H9 (cell line): Measurements from ENCODE around the gene HOXC10. TPM values are rescaled to one million over a fixed set of nuclear protein-coding genes. Genes with fewer than 3 reads are reported as not detected.

Source experiments
- DNase-seq: peaks from one replicate; pipeline ENCODE4 v3.0.0-alpha.2; 2017
- H2AFZ ChIP-seq: one replicate; pipeline ENCODE4 v1.6.1; 2013; ENCODE audit warnings: mild to moderate bottlenecking, low read length, control low read depth, moderate library complexity
- H2AK5ac ChIP-seq: 2 replicates; pipeline ENCODE4 v1.6.1; 2013; ENCODE audit warnings: low read length, control low read depth, mixed read lengths; ENCODE audit not compliant: insufficient read length
- H2BK120ac ChIP-seq: one replicate; pipeline ENCODE4 v1.6.1; 2013; ENCODE audit warnings: low read depth, mild to moderate bottlenecking, low read length, control low read depth, inconsistent platforms; ENCODE audit not compliant: poor library complexity, severe bottlenecking
- H2BK12ac ChIP-seq: 2 replicates; pipeline ENCODE4 v1.6.1; 2013; ENCODE audit warnings: low read length, control low read depth, mixed read lengths, low read depth; ENCODE audit not compliant: insufficient read length
- H2BK15ac ChIP-seq: 2 replicates; pipeline ENCODE4 v1.6.1; 2013; ENCODE audit warnings: low read depth, low read length, control low read depth
- H2BK20ac ChIP-seq: one replicate; pipeline ENCODE4 v1.6.1; 2013; ENCODE audit warnings: low read depth, mild to moderate bottlenecking, low read length, control low read depth, inconsistent platforms; ENCODE audit not compliant: poor library complexity, severe bottlenecking
- H2BK5ac ChIP-seq: 2 replicates; pipeline ENCODE4 v1.6.1; 2013; ENCODE audit warnings: low read length, control low read depth, mixed read lengths; ENCODE audit not compliant: insufficient read length
- H3K14ac ChIP-seq: 2 replicates; pipeline ENCODE4 v1.6.1; 2013; ENCODE audit warnings: low read length, control low read depth; ENCODE audit not compliant: insufficient read depth
- H3K18ac ChIP-seq: 2 replicates; pipeline ENCODE4 v1.6.1; 2013; ENCODE audit warnings: low read depth, mild to moderate bottlenecking, mixed read lengths, low read length, control low read depth; ENCODE audit not compliant: insufficient read length
- H3K23ac ChIP-seq: 2 replicates; pipeline ENCODE4 v1.6.1; 2013; ENCODE audit warnings: low read length, control low read depth, mixed read lengths, low read depth; ENCODE audit not compliant: insufficient read length
- H3K23me2 ChIP-seq: 2 replicates; pipeline ENCODE4 v1.6.1; 2013; ENCODE audit warnings: low read depth, mild to moderate bottlenecking, mixed read lengths, low read length, control low read depth; ENCODE audit not compliant: insufficient read length, poor library complexity, severe bottlenecking
- H3K27ac ChIP-seq: 2 replicates; pipeline ENCODE4 v1.5.1; 2013; ENCODE audit warnings: low read length, control low read depth, mixed read lengths, low read depth; ENCODE audit not compliant: insufficient read length
- H3K27me3 ChIP-seq: 2 replicates; pipeline ENCODE4 v1.6.1; 2013; ENCODE audit warnings: low read length, control low read depth, inconsistent platforms; ENCODE audit not compliant: insufficient read depth
- H3K4ac ChIP-seq: 2 replicates; pipeline ENCODE4 v1.6.1; 2013; ENCODE audit warnings: low read depth, mild to moderate bottlenecking, control low read depth, inconsistent platforms, low read length, moderate library complexity
- H3K4me1 ChIP-seq: 2 replicates; pipeline ENCODE4 v1.6.1; 2013; ENCODE audit warnings: low read length, control low read depth, inconsistent platforms; ENCODE audit not compliant: insufficient read depth
- H3K4me2 ChIP-seq: 2 replicates; pipeline ENCODE4 v1.6.1; 2013; ENCODE audit warnings: low read length, control low read depth, mixed read lengths; ENCODE audit not compliant: insufficient read length, insufficient read depth
- H3K56ac ChIP-seq: 2 replicates; pipeline ENCODE4 v1.6.1; 2013; ENCODE audit warnings: low read depth, mild to moderate bottlenecking, mixed read lengths, low read length, control low read depth; ENCODE audit not compliant: insufficient read length
- H3K79me1 ChIP-seq: 2 replicates; pipeline ENCODE4 v1.6.1; 2013; ENCODE audit warnings: low read depth, mild to moderate bottlenecking, moderate library complexity, low read length, control low read depth, inconsistent platforms; ENCODE audit not compliant: insufficient read depth, poor library complexity, severe bottlenecking
- H3K79me2 ChIP-seq: 2 replicates; pipeline ENCODE4 v1.6.1; 2013; ENCODE audit warnings: low read length, control low read depth, inconsistent platforms; ENCODE audit not compliant: insufficient read depth
- H3K9ac ChIP-seq: 2 replicates; pipeline ENCODE4 v1.6.1; 2013; ENCODE audit warnings: low read length, control low read depth, mixed read lengths; ENCODE audit not compliant: insufficient read length; ENCODE audit errors: extremely low read depth
- H3K9me3 ChIP-seq: one replicate; pipeline ENCODE4 v1.6.1; 2013; ENCODE audit warnings: low read depth, low read length, inconsistent platforms; ENCODE audit not compliant: control insufficient read depth
- H3T11ph ChIP-seq: one replicate; pipeline ENCODE4 v1.6.1; 2013; ENCODE audit warnings: mild to moderate bottlenecking, low read length, control low read depth, inconsistent platforms
- H4K20me1 ChIP-seq: one replicate; pipeline ENCODE4 v1.6.1; 2013; ENCODE audit not compliant: control insufficient read depth, insufficient read length, insufficient read depth
- H4K5ac ChIP-seq: 2 replicates; pipeline ENCODE4 v1.6.1; 2013; ENCODE audit warnings: low read depth, mild to moderate bottlenecking, mixed read lengths, low read length, control low read depth; ENCODE audit not compliant: insufficient read length
- H4K8ac ChIP-seq: replicated peaks from 2 replicates; pipeline ENCODE4 v1.6.1; 2013; ENCODE audit warnings: low read length, control low read depth, mixed read lengths, low read depth; ENCODE audit not compliant: insufficient read length
- H4K91ac ChIP-seq: 2 replicates; pipeline ENCODE4 v1.6.1; 2013; ENCODE audit warnings: low read depth, mild to moderate bottlenecking, moderate library complexity, mixed read lengths, low read length, control low read depth; ENCODE audit not compliant: insufficient read length
- H3K27ac Mint-ChIP-seq, 3 experiments: 2 replicates in 2 of 3; 3 replicates in 1 of 3; pipeline ENCODE4 v1.8.0; 2020 to 2021; ENCODE audit warnings: mixed read lengths in 3 of 3, mild to moderate bottlenecking in 1 of 3, moderate library complexity in 1 of 3
- H3K27me3 Mint-ChIP-seq: 2 replicates; pipeline ENCODE4 v1.8.0; 2021; ENCODE audit warnings: low read depth, mild to moderate bottlenecking, moderate library complexity, mixed read lengths
- H3K36me3 Mint-ChIP-seq, 3 experiments: 2 replicates in 2 of 3; 3 replicates in 1 of 3; pipeline ENCODE4 v1.8.0; 2020 to 2021; ENCODE audit warnings: low read depth in 3 of 3, mixed read lengths in 3 of 3; ENCODE audit not compliant: insufficient read depth in 1 of 3
- H3K4me1 Mint-ChIP-seq, 2 experiments: 2 replicates each; pipeline ENCODE4 v1.8.0; 2020; ENCODE audit warnings: mixed read lengths in 2 of 2
- H3K4me3 Mint-ChIP-seq, 2 experiments: 2 replicates in 1 of 2; 3 replicates in 1 of 2; pipeline ENCODE4 v1.8.0; 2020 to 2021; ENCODE audit warnings: mild to moderate bottlenecking in 2 of 2, mixed read lengths in 2 of 2, moderate library complexity in 1 of 2
- H3K9me3 Mint-ChIP-seq, 2 experiments: 2 replicates in 1 of 2; 3 replicates in 1 of 2; pipeline ENCODE4 v1.8.0; 2020; ENCODE audit warnings: mild to moderate bottlenecking in 2 of 2, mixed read lengths in 2 of 2, moderate library complexity in 1 of 2
- CTCF ChIP-seq: fragments of 200-600 bp; sonication (generic); conservative IDR thresholded peaks from 3 replicates; pipeline ENCODE4 v1.8.0; 2021; ENCODE audit warnings: antibody characterized with exemption, mild to moderate bottlenecking
- WGBS: extraction: QIAGEN DNeasy Blood & Tissue Kit; methylation state at CpG from one replicate; pipeline ENCODE4 v1.1.7; 2013; ENCODE audit warnings: missing lambda C conversion rate, low lambda C conversion rate, mixed read lengths; ENCODE audit not compliant: insufficient read length; ENCODE audit errors: extremely low coverage; 5-methylcytosine and 5-hydroxymethylcytosine counted together
- total RNA-seq: library from RNA; stranded (reverse); gene quantifications from 2 replicates; pipeline ENCODE4 v1.2.1, GENCODE V29; 2021

HOXC10 gene
- total RNA-seq, 1 experiment from 2014 or later = not detected

DNA sequence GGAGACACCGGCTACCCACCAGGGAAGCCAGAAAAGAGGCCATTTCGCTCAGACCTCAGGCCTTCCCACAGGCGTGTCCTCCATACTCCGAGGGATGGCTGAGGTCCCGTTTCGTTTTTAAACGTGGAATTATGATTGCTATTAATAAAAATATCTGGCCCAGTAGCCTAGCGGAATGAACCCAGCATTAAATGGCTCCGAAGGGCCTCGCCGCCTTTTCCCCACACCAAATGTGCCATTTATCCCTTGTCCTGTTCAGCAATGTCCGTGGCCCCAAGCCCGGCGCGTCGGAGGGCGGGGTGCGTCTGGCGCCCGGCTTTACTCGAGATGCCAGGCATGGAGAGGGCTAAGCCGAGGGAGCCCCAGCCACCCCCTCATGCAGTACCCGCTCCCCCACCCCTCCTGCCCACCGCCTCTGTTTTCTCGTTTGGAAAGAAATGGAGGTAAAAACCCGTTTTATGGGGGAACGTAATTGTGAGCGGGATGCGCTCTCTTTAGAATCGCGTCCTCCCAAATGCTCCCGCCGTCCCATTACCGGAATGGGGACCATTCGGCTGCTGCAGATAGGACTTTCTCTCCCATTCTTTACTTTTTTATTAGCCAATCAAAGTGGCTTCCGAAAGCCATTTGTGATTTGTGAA lies 29.6 kb downstream of the HOXC10 start:
- Histone ChIP-seq H2BK15ac (no peak overlapping the region), H3K79me1 (no peaks in the 10 kb centered on the region), H2AFZ (no peak overlapping the region), H3K23ac (no peak overlapping the region), H3K56ac (no peak overlapping the region), H3K4ac (no peak overlapping the region), H3K9ac (no peak overlapping the region), H4K5ac (no peak overlapping the region), H3K18ac (no peak overlapping the region), H2AK5ac (no peak overlapping the region), H4K8ac (no peak overlapping the region), H4K20me1 (no peaks in the 10 kb centered on the region), H3K14ac (no peak overlapping the region), H3K4me2 (no peak overlapping the region), H3K23me2 (peaks cover 10% of the 10 kb centered on the region), H2BK5ac (no peak overlapping the region), H3K9me3 (no peaks in the 10 kb centered on the region), H3K4me1 (no peaks in the 10 kb centered on the region), H4K91ac (no peak overlapping the region), H2BK120ac (no peak overlapping the region), H3T11ph (no peak overlapping the region), H3K27ac (no peak overlapping the region), H2BK12ac (no peak overlapping the region), H3K27me3 (peaks cover 91% of the 10 kb centered on the region), H3K79me2 (no peaks in the 10 kb centered on the region), H2BK20ac (no peak overlapping the region)
- H3K4me1 Mint-ChIP-seq = peaks cover 10 to 39% of the 10 kb centered on the region in 2 experiments
- peaks cover 0 to 2% of the 10 kb centered on the region in 2 experiments; a peak in 1 of 5 replicates for H3K9me3 Mint-ChIP-seq
- H3K36me3 Mint-ChIP-seq = no peaks in the 10 kb centered on the region
- no peak for DNase-seq
- no peak overlapping the region; a peak in 1 of 7 replicates for H3K27ac Mint-ChIP-seq
- H3K27me3 Mint-ChIP-seq = peaks cover 100% of the 10 kb centered on the region
- WGBS = no CpG with 5 or more reads among the region's 36 CpGs
- H3K4me3 Mint-ChIP-seq = no peak overlapping the region; a peak in 1 of 5 replicates
- no peak for TF ChIP-seq CTCF
